HEK293T (cell line): ENCODE measurements around the gene CUEDC1.

Experiments used
- FOXM1 ChIP-seq: fragments of 450-650 bp; IDR thresholded peaks from 2 replicates; pipeline ENCODE4 v1.6.1; 2017; ENCODE audit warnings: mild to moderate bottlenecking, borderline replicate concordance
- NFRKB ChIP-seq: fragments of 450-650 bp; IDR thresholded peaks from 2 replicates; pipeline ENCODE4 v1.6.1; 2016; ENCODE audit warnings: mild to moderate bottlenecking, moderate library complexity
- SP1 ChIP-seq: fragments of 450-650 bp; IDR thresholded peaks from 2 replicates; pipeline ENCODE4 v1.6.1; 2017

- TF ChIP-seq SP1 (no peak), NFRKB (no peak), FOXM1 (no peak)
These were observed 81.8 kb downstream of the CUEDC1 start for GRCh38 chr17:57873261-57874057.
